ENCODE measurements around the gene ATG4C. TPM values are rescaled to one million over a fixed set of nuclear protein-coding genes. Genes with fewer than 3 reads are reported as not detected.
"Not testable (repeated sequence)": the region's sequence is repeated elsewhere in the genome, so short reads cannot be mapped to it uniquely, and the experiment has no call there.

The ATG4C gene
- total RNA-seq, 1 donor from 2014 or later: 14.0 TPM

- H3K27me3 ChIP-seq (ENCODE audit: low read depth): no peaks in the 10 kb centered on the region
- DNase-seq (no peak), ATAC-seq (no peak)
- no peak for TF ChIP-seq CTCF (IDR thresholded peaks at IDR 0.05)
- no peaks in the 10 kb centered on the region for H3K9me3 ChIP-seq
- H3K4me1 ChIP-seq: no peaks in the 10 kb centered on the region
- H3K27ac ChIP-seq: no peak overlapping the region
- intact Hi-C loops (cut with DNase I): loop anchor here (10.0 kb wide), 2 partner anchors 102 to 242 kb away; no protein-coding TSS in a partner anchor
- no peaks in the 10 kb centered on the region for H3K36me3 ChIP-seq
- H3K4me3 ChIP-seq: no peak overlapping the region
Measured at GRCh38 chr1:62746809-62747138, 37.2 kb upstream of the ATG4C start.

- Histone ChIP-seq H3K36me3 (no peaks in the 10 kb centered on the region), H3K27ac (no peak overlapping the region), H3K9me3 (no peaks in the 10 kb centered on the region), H3K4me3 (no peak overlapping the region), H3K27me3 (ENCODE audit: low read depth) (no peaks in the 10 kb centered on the region), H3K4me1 (no peaks in the 10 kb centered on the region)
- ATAC-seq (peak in 1 of 2 donors; percentile 35), DNase-seq (no peak)
- no peak for TF ChIP-seq CTCF (IDR thresholded peaks at IDR 0.05)
- intact Hi-C loops (cut with DNase I): no loop called here
Measured at GRCh38 chr1:62753031-62753965, 30.6 kb upstream of the ATG4C start.

- intact Hi-C loops (cut with DNase I); H3K27me3 ChIP-seq (ENCODE audit: low read depth); H3K36me3 ChIP-seq; DNase-seq; H3K27ac ChIP-seq; ATAC-seq; H3K9me3 ChIP-seq; H3K4me1 ChIP-seq; H3K4me3 ChIP-seq: not testable (repeated sequence)
Measured at GRCh38 chr1:62754938-62755337, 29.0 kb upstream of the ATG4C start.

GRCh38 chr1:62756255-62756884 lies 27.6 kb upstream of the ATG4C start:
- intact Hi-C loops (cut with DNase I); H3K9me3 ChIP-seq; H3K27me3 ChIP-seq (ENCODE audit: low read depth); ATAC-seq; H3K4me1 ChIP-seq; DNase-seq; H3K36me3 ChIP-seq; H3K27ac ChIP-seq; H3K4me3 ChIP-seq: not testable (repeated sequence)

- H3K4me1 ChIP-seq; ATAC-seq; DNase-seq; H3K27ac ChIP-seq; H3K36me3 ChIP-seq; intact Hi-C loops (cut with DNase I); H3K4me3 ChIP-seq; H3K27me3 ChIP-seq (ENCODE audit: low read depth); H3K9me3 ChIP-seq: not testable (repeated sequence)
Measured at GRCh38 chr1:62759232-62759875, 24.6 kb upstream of the ATG4C start.

- H3K36me3 ChIP-seq; ATAC-seq; H3K27me3 ChIP-seq (ENCODE audit: low read depth); H3K4me3 ChIP-seq; DNase-seq; H3K27ac ChIP-seq; intact Hi-C loops (cut with DNase I); H3K4me1 ChIP-seq; H3K9me3 ChIP-seq: not testable (repeated sequence)
Measured at GRCh38 chr1:62760021-62760782, 23.7 kb upstream of the ATG4C start.

- H3K9me3 ChIP-seq; ATAC-seq; H3K27me3 ChIP-seq (ENCODE audit: low read depth); H3K27ac ChIP-seq; intact Hi-C loops (cut with DNase I); DNase-seq; H3K4me3 ChIP-seq; H3K4me1 ChIP-seq; H3K36me3 ChIP-seq: not testable (repeated sequence)
Measured at GRCh38 chr1:62761223-62761870, 22.6 kb upstream of the ATG4C start.

GRCh38 chr1:62762027-62762426 lies 21.9 kb upstream of the ATG4C start:
- not testable (repeated sequence) for DNase-seq; ATAC-seq; H3K27me3 ChIP-seq (ENCODE audit: low read depth)

More at GRCh38 chr1:62762027-62762426, 21.9 kb upstream of the ATG4C start:
- H3K27ac ChIP-seq; H3K36me3 ChIP-seq; H3K9me3 ChIP-seq; H3K4me3 ChIP-seq; intact Hi-C loops (cut with DNase I); H3K4me1 ChIP-seq: not testable (repeated sequence)

Data from lower lobe of right lung (tissue), 2 donors.